ENCODE measurements around the gene ZNF343.
"Not testable (repeated sequence)": the region's sequence is repeated elsewhere in the genome, so short reads cannot be mapped to it uniquely, and the experiment has no call there.

The ZNF343 gene

GRCh38 chr20:2507875-2508630 lies 662 bp downstream of the ZNF343 start:
- Histone ChIP-seq H3K4me3 (ENCODE audit: low read depth, low read length) (peak overlapping the region; percentile 95), H3K27me3 (replicated peaks) (no peaks in the 10 kb centered on the region), H3K27ac (peak overlapping the region; percentile 87), H3K36me3 (replicated peaks) (no peaks in the 10 kb centered on the region)
- TF ChIP-seq, protein P1, sequence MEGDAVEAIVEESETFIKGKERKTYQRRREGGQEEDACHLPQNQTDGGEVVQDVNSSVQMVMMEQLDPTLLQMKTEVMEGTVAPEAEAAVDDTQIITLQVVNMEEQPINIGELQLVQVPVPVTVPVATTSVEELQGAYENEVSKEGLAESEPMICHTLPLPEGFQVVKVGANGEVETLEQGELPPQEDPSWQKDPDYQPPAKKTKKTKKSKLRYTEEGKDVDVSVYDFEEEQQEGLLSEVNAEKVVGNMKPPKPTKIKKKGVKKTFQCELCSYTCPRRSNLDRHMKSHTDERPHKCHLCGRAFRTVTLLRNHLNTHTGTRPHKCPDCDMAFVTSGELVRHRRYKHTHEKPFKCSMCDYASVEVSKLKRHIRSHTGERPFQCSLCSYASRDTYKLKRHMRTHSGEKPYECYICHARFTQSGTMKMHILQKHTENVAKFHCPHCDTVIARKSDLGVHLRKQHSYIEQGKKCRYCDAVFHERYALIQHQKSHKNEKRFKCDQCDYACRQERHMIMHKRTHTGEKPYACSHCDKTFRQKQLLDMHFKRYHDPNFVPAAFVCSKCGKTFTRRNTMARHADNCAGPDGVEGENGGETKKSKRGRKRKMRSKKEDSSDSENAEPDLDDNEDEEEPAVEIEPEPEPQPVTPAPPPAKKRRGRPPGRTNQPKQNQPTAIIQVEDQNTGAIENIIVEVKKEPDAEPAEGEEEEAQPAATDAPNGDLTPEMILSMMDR (IDR thresholded peaks at IDR 0.05; ENCODE audit: low read depth, low read length, missing control alignments), result no peak
- in situ Hi-C loops (cut with HindIII; ENCODE audit: low pct_ligation_motif_present, low sequenced_read_pairs), result no loop called here
- DNase-seq, result no peak

- in situ Hi-C loops (cut with HindIII; ENCODE audit: low pct_ligation_motif_present, low sequenced_read_pairs), result no loop called here
- no peaks in the 10 kb centered on the region for H3K27me3 ChIP-seq (replicated peaks)
- TF ChIP-seq, protein P1 (IDR thresholded peaks at IDR 0.05; ENCODE audit: low read depth, low read length, missing control alignments), result no peak
- H3K4me3 ChIP-seq (ENCODE audit: low read depth, low read length), result peak overlapping the region; percentile 95
- H3K36me3 ChIP-seq (replicated peaks), result no peaks in the 10 kb centered on the region
- DNase-seq, result no peak
- H3K27ac ChIP-seq, result no peak overlapping the region
Measured at GRCh38 chr20:2507464-2507863, 1.3 kb downstream of the ZNF343 start.

DNA sequence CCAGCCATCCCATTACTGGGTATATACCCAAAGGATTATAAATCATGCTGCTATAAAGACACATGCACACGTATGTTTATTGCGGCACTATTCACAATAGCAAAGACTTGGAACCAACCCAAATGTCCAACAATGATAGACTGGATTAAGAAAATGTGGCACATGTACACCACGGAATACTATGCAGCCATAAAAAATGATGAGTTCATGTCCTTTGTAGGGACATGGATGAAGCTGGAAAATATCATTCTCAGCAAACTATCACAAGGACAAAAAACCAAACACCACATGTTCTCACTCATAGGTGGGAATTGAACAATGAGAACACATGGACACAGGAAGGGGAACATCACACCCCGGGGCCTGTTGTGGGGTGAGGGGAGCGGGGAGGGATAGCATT lies 2.3 kb downstream of the ZNF343 start:
- H3K36me3 ChIP-seq (replicated peaks); in situ Hi-C loops (cut with HindIII; ENCODE audit: low pct_ligation_motif_present, low sequenced_read_pairs); DNase-seq: not testable (repeated sequence)

DNA sequence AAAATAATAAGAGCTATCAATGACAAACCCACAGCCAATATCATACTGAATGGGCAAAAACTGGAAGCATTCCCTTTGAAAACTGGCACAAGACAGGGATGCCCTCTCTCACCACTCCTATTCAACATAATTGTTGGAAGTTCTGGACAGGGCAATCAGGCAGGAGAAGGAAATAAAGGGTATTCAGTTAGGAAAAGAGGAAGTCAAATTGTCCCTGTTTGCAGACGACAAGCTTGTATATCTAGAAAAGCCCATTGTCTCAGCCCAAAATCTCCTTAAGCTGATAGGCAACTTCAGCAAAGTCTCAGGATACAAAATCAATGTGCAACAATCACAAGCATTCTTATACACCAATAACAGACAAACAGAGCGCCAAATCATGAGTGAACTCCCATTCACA lies 3.9 kb downstream of the ZNF343 start:
- H3K27me3 ChIP-seq (replicated peaks); H3K4me3 ChIP-seq (ENCODE audit: low read depth, low read length); in situ Hi-C loops (cut with HindIII; ENCODE audit: low pct_ligation_motif_present, low sequenced_read_pairs); H3K27ac ChIP-seq; DNase-seq; H3K36me3 ChIP-seq (replicated peaks): not testable (repeated sequence)

More for the DNA sequence above, 2.3 kb downstream of the ZNF343 start:
- not testable (repeated sequence) for H3K4me3 ChIP-seq (ENCODE audit: low read depth, low read length); H3K27me3 ChIP-seq (replicated peaks); H3K27ac ChIP-seq

DNA sequence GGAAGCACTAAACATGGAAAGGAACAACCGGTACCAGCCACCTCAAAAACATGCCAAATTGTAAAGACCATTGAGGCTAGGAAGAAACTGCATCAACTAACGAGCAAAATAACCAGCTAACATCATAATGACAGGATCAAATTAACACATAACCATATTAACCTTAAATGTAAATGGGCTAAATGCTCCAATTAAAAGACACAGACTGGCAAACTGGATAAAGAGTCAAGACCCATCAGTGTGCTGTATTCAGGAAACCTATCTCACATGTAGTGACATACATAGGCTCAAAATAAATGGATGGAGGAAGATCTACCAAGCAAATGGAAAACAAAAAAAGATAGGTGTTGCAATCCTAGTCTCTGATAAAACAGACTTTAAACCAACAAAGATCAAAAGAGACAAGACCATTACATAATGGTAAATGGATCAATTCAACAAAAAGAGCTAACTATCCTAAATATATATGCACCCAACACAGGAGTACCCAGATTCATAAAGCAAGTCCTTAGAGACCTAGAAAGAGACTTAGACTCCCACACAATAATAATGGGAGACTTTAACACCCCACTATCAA lies 5.8 kb downstream of the ZNF343 start:
- H3K4me3 ChIP-seq (ENCODE audit: low read depth, low read length); in situ Hi-C loops (cut with HindIII; ENCODE audit: low pct_ligation_motif_present, low sequenced_read_pairs); DNase-seq: not testable (repeated sequence)

GRCh38 chr20:2485661-2486060 lies 23.1 kb downstream of the ZNF343 start:
- Histone ChIP-seq H3K36me3 (replicated peaks) (peaks cover 23% of the 10 kb centered on the region), H3K27me3 (replicated peaks) (no peaks in the 10 kb centered on the region), H3K4me3 (ENCODE audit: low read depth, low read length) (no peak overlapping the region), H3K27ac (no peak overlapping the region)
- in situ Hi-C loops (cut with HindIII; ENCODE audit: low pct_ligation_motif_present, low sequenced_read_pairs), result no loop called here
- TF ChIP-seq, protein P1 (IDR thresholded peaks at IDR 0.05; ENCODE audit: low read depth, low read length, missing control alignments), result no peak
- DNase-seq, result no peak

More for the DNA sequence above, 5.8 kb downstream of the ZNF343 start:
- not testable (repeated sequence) for H3K27me3 ChIP-seq (replicated peaks); H3K27ac ChIP-seq
- peaks cover 16% of the 10 kb centered on the region for H3K36me3 ChIP-seq (replicated peaks)

DNA sequence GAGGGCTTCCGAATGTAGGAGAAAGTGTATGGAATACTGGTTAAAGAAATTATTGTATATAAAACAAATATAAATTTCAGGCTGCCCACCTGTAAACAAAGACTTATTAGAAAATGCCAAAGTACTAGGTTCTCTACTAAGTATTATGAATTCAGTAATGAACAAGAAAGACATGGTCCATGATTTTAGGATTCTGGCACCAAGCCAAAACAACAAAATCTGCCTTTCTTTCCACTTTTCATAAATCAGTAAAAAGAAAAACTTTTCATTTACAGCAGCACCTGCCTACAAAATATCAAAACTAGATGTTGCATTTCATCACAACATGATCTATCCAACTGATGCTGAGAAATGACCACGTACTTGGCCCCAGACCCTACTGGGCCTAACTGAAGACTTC lies 23.6 kb downstream of the ZNF343 start:
- H3K27ac ChIP-seq, result no peak overlapping the region
- H3K27me3 ChIP-seq (replicated peaks), result no peaks in the 10 kb centered on the region
- in situ Hi-C loops (cut with HindIII; ENCODE audit: low pct_ligation_motif_present, low sequenced_read_pairs), result no loop called here
- H3K36me3 ChIP-seq (replicated peaks), result peaks cover 24% of the 10 kb centered on the region
- TF ChIP-seq, protein P1 (IDR thresholded peaks at IDR 0.05; ENCODE audit: low read depth, low read length, missing control alignments), result no peak
- no peak for DNase-seq
- H3K4me3 ChIP-seq (ENCODE audit: low read depth, low read length), result no peak overlapping the region
